Right lobe of liver (tissue), 6 donors: ENCODE data around the gene DEDD. TPM values are rescaled to one million over a fixed set of nuclear protein-coding genes. Genes with fewer than 3 reads are reported as not detected.

Experiments used
- ATAC-seq, 4 donors: fragments of 200-7000 bp; cut with Tn5 transposase; one replicate each; pipeline ENCODE4 v1.9.1; 2020; ENCODE audit warnings: mild to moderate bottlenecking in 4 of 4, moderate library complexity in 4 of 4
- DNase-seq, 3 donors: peaks; one replicate each; pipeline ENCODE4 v3.0.0-alpha.2; 2020
- H3K27ac ChIP-seq, 3 donors: fragments of 200-600 bp; one replicate each; pipeline ENCODE4 v1.8.0; 2022
- H3K27me3 ChIP-seq, 2 donors: fragments of 200-600 bp; one replicate each; pipeline ENCODE4 v1.8.0; 2022
- H3K36me3 ChIP-seq, 4 donors: fragments of 200-600 bp; sonication (generic) in 1 of 4; one replicate each; pipeline versions ENCODE4 v1.5.1 to v1.8.0; 2017 to 2022; ENCODE audit warnings: control low read depth in 1 of 4
- H3K4me1 ChIP-seq, 4 donors: fragments of 200-600 bp; sonication (generic) in 1 of 4; one replicate each; pipeline versions ENCODE4 v1.5.1 to v1.8.0; 2017 to 2022; ENCODE audit warnings: control low read depth in 1 of 4
- H3K4me3 ChIP-seq, 3 donors: fragments of 200-600 bp; one replicate each; pipeline ENCODE4 v1.8.0; 2022
- H3K9me3 ChIP-seq, 4 donors: fragments of 200-600 bp; sonication (generic) in 1 of 4; one replicate each; pipeline versions ENCODE4 v1.5.1 to v1.8.0; 2017 to 2022; ENCODE audit warnings: control low read depth in 1 of 4
- POLR2A ChIP-seq: fragments of 450-650 bp; IDR thresholded peaks from one replicate; pipeline ENCODE4 v1.6.1; 2017; ENCODE audit warnings: antibody characterized with exemption, mild to moderate bottlenecking
- WGBS: methylation state at CpG from one replicate; pipeline ENCODE4 v1.1.6; 2018; ENCODE audit warnings: low coverage, low lambda C conversion rate; ENCODE audit not compliant: insufficient coverage; ENCODE audit errors: missing lambda C conversion rate; 5-methylcytosine and 5-hydroxymethylcytosine counted together
- intact Hi-C, 2 donors: fragments of 100-400 bp; cut with DNase I; formaldehyde crosslinking; loops; one replicate each; pipeline versions ENCODE4 v1.11.2 to v1.14.1; 2022
- total RNA-seq, 6 experiments: library from RNA; depleted of rRNA in 2 of 6; stranded (reverse); fragments of >200 nt in 2 of 6; fragmentation: NEBNext Ultra II Directional in 3 of 6; extraction: Animal tissue kit (Norgen Biotek cat#: 25700) in 3 of 6; gene quantifications; one replicate each; pipeline versions ENCODE4 v1.1.0 to v1.2.4, GENCODE V29; 2016 to 2023
- TF ChIP-seq, protein P1 (sequence below), 4 donors: fragments of 200-600 bp in 3 of 4; fragments of 450-650 bp in 1 of 4; IDR thresholded peaks; one replicate each; pipeline versions ENCODE4 v1.5.1 to v1.8.0; 2016 to 2022; ENCODE audit warnings: antibody characterized with exemption in 4 of 4, mild to moderate bottlenecking in 2 of 4
- donor health status: DM: no; HTN: yes; CAD: no.
- donor health status: DM: no; HTN: no; CAD: no.
- donor health status: DM: no; HTN: no; CAD: no.
- donor health status: DM: no; HTN: yes; CAD: no.
- donor health status: DM: no; HTN: yes; CAD: no.

Gene DEDD
- total RNA-seq, 6 experiments from 2014 or later = 13.8 to 22.0 (median 16.6) TPM

DNA sequence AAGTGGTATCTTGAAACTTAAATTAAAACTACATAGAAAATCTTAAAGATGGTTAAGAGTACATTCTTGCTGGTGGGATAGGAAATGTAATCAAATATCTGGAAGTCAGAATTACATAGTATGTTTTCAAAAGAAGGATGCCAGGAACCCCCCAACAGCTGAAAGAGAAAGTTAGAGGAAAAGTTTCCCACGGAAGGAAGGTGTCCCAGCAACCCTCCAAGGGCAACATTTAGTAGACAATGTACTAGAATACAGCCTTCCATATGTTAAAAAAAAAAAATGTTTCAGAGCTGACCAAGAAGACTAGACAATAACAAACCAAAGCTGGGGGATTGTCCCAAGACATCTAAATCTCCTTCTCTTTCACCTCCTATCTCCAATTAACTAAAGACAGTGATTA, 2.2 kb downstream of the DEDD start:
- WGBS = 71% methylated on average over 1 of the region's 1 CpG
- Histone ChIP-seq H3K4me3 (no peak overlapping the region), H3K27ac (no peak overlapping the region), H3K4me1 (peaks cover 0 to 15% (median 4%) of the 10 kb centered on the region in 4 donors), H3K36me3 (peaks cover 0 to 20% (median 3%) of the 10 kb centered on the region in 4 donors), H3K27me3 (no peaks in the 10 kb centered on the region), H3K9me3 (no peaks in the 10 kb centered on the region)
- DNase-seq = no peak
- no peak for ATAC-seq
- intact Hi-C loops = no loop called here
- TF ChIP-seq, protein P1, sequence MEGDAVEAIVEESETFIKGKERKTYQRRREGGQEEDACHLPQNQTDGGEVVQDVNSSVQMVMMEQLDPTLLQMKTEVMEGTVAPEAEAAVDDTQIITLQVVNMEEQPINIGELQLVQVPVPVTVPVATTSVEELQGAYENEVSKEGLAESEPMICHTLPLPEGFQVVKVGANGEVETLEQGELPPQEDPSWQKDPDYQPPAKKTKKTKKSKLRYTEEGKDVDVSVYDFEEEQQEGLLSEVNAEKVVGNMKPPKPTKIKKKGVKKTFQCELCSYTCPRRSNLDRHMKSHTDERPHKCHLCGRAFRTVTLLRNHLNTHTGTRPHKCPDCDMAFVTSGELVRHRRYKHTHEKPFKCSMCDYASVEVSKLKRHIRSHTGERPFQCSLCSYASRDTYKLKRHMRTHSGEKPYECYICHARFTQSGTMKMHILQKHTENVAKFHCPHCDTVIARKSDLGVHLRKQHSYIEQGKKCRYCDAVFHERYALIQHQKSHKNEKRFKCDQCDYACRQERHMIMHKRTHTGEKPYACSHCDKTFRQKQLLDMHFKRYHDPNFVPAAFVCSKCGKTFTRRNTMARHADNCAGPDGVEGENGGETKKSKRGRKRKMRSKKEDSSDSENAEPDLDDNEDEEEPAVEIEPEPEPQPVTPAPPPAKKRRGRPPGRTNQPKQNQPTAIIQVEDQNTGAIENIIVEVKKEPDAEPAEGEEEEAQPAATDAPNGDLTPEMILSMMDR (IDR thresholded peaks at IDR 0.05) = no peak

DNA sequence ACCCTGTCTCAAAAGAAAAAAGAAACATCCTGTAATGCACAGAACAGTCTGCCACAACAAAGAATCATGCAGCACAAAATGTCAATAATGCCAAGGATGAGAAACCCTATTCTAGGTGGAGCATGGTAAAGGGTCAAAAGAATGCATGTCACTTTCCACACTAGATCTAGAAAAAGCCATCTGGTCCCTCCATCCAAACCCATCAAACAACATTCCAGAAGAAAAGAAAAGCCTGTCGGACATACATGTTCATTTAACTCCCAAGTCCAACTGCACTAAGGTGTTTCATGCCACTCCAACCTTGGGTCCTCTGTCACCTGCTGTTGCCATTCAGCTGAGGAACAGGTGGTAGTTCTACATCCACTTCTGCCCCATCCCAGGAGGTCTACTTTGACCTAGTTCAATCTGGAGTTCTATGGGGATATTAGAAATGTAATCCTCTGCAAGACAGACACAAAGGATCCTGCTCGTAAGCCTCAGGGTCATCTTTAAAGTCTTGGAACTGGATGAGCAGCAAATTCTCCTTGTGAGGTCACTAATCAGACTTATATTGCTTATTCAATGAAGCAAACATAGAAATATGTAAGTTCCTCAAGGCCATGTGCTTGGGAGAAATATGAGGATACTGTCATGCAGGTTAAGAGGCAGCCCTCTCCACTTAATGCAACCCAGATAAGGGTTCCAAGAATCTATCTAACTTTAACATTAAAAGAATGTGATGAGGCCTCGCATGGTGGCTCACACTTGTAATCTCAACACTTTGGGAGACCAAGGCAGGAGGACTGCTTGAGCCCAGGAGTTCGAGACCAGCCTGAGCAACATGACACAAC, 3.7 kb downstream of the DEDD start:
- H3K27ac ChIP-seq = no peak overlapping the region
- H3K36me3 ChIP-seq = peaks cover 0 to 35% (median 9%) of the 10 kb centered on the region in 4 donors
- TF ChIP-seq, protein P1 (IDR thresholded peaks at IDR 0.05) = no peak
- no peak for TF ChIP-seq POLR2A
- ATAC-seq = no peak
- no peaks in the 10 kb centered on the region for H3K27me3 ChIP-seq
- WGBS = 94% methylated on average over 3 of the region's 4 CpGs
- intact Hi-C loops = no loop called here
- no peaks in the 10 kb centered on the region for H3K9me3 ChIP-seq
- peaks cover 0 to 14% (median 4%) of the 10 kb centered on the region in 4 donors for H3K4me1 ChIP-seq
- no peak overlapping the region for H3K4me3 ChIP-seq
- no peak for DNase-seq

DNA sequence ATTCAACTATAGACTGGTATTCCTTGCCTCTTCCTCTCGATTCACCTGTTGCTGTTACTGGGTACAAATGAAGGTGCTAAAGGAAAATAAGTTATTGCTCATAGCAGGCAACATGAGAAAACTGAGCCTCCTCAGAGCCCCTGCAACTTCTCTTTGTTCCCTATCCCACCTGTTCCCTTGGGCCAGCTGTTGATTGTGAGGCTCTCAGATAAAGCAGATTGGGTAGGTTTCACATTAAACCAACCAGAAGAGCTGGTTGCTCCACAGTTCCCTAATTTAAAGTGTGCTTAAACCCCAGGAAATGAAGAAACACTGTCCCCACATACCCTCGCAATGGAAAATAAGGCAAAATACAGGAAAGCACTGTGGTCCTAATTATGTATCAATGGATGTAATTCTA, 4.8 kb downstream of the DEDD start:
- Histone ChIP-seq H3K36me3 (peaks cover 0 to 46% (median 16%) of the 10 kb centered on the region in 4 donors), H3K27ac (no peak overlapping the region), H3K9me3 (no peaks in the 10 kb centered on the region), H3K4me1 (peaks cover 0 to 8% (median 1%) of the 10 kb centered on the region in 4 donors), H3K4me3 (no peak overlapping the region), H3K27me3 (no peaks in the 10 kb centered on the region)
- TF ChIP-seq, protein P1 (IDR thresholded peaks at IDR 0.05) = no peak
- TF ChIP-seq POLR2A = no peak
- DNase-seq = no peak
- intact Hi-C loops = no loop called here
- no peak for ATAC-seq
- WGBS = 56% methylated on average over 2 of the region's 2 CpGs

DNA sequence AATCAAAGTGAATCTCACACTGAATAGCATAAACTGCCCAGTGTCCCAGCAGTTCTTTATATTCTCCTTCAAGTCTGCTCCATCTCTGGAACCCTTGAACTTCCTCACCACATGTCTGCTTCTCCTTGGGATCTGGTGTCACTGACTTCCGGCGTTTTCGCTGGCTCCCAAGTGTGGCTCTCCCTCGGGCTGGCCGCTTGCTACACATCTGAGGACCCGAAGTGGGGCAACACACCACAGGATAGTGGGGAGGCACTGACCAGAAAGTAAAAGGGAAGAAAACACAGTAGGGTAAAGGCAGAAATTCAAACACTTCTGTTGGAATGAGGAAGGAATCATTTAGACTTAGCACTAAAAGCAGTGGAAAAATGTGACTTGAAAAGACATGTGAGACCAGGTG, 9.5 kb downstream of the DEDD start:
- Histone ChIP-seq H3K36me3 (peaks cover 0 to 62% (median 40%) of the 10 kb centered on the region in 4 donors), H3K9me3 (no peaks in the 10 kb centered on the region), H3K27me3 (no peaks in the 10 kb centered on the region), H3K4me3 (no peak overlapping the region), H3K27ac (no peak overlapping the region), H3K4me1 (peaks cover 0 to 20% (median 8%) of the 10 kb centered on the region in 4 donors)
- DNase-seq (no peak), ATAC-seq (no peak)
- TF ChIP-seq, protein P1 (IDR thresholded peaks at IDR 0.05) = no peak
- no peak for TF ChIP-seq POLR2A
- 87% methylated on average over 6 of the region's 6 CpGs for WGBS
- intact Hi-C loops = no loop called here
